COLO668 (cell line): ENCODE results near the gene GVQW3.
A peak's percentile ranks its signal among the peaks of the same experiment; 100 is the strongest.

Experiments
- DNase-seq: peaks from one replicate; lab custom pipeline; 2025; ENCODE audit not compliant: unreplicated experiment; lab: John Stamatoyannopoulos, UW

GVQW3 gene

GRCh38 chr11:76444384-76445120, 63.4 kb downstream of the GVQW3 start, which contains the start of gene EMSY:
EMSY (plus strand) TSS chr11:76445018; CDS start chr11:76446939, 1,921 bp downstream.
- DNase-seq = peak; percentile 97

- peak; percentile 67 for DNase-seq
These were observed 64.3 kb downstream of the GVQW3 start for GRCh38 chr11:76445121-76446084.

- no peak for DNase-seq
These were observed 67.4 kb downstream of the GVQW3 start for GRCh38 chr11:76448506-76448905.

- DNase-seq = no peak
These were observed 72.1 kb downstream of the GVQW3 start for GRCh38 chr11:76453248-76453647.

- DNase-seq = no peak
These were observed 74.2 kb downstream of the GVQW3 start for GRCh38 chr11:76455331-76455730.

- no peak for DNase-seq
These were observed 74.8 kb downstream of the GVQW3 start for GRCh38 chr11:76455931-76456330.

- no peak for DNase-seq
These were observed 75.4 kb downstream of the GVQW3 start for GRCh38 chr11:76456571-76456970.
